H9 (cell line): ENCODE measurements around the gene PIAS3. TPM values are rescaled to one million over a fixed set of nuclear protein-coding genes. Genes with fewer than 3 reads are reported as not detected.

Source experiments
- DNase-seq: peaks from one replicate; pipeline ENCODE4 v3.0.0-alpha.2; 2017
- H2AFZ ChIP-seq: one replicate; pipeline ENCODE4 v1.6.1; 2013; ENCODE audit warnings: mild to moderate bottlenecking, low read length, control low read depth, moderate library complexity
- H2AK5ac ChIP-seq: 2 replicates; pipeline ENCODE4 v1.6.1; 2013; ENCODE audit warnings: low read length, control low read depth, mixed read lengths; ENCODE audit not compliant: insufficient read length
- H2BK120ac ChIP-seq: one replicate; pipeline ENCODE4 v1.6.1; 2013; ENCODE audit warnings: low read depth, mild to moderate bottlenecking, low read length, control low read depth, inconsistent platforms; ENCODE audit not compliant: poor library complexity, severe bottlenecking
- H2BK12ac ChIP-seq: 2 replicates; pipeline ENCODE4 v1.6.1; 2013; ENCODE audit warnings: low read length, control low read depth, mixed read lengths, low read depth; ENCODE audit not compliant: insufficient read length
- H2BK15ac ChIP-seq: 2 replicates; pipeline ENCODE4 v1.6.1; 2013; ENCODE audit warnings: low read depth, low read length, control low read depth
- H2BK20ac ChIP-seq: one replicate; pipeline ENCODE4 v1.6.1; 2013; ENCODE audit warnings: low read depth, mild to moderate bottlenecking, low read length, control low read depth, inconsistent platforms; ENCODE audit not compliant: poor library complexity, severe bottlenecking
- H2BK5ac ChIP-seq: 2 replicates; pipeline ENCODE4 v1.6.1; 2013; ENCODE audit warnings: low read length, control low read depth, mixed read lengths; ENCODE audit not compliant: insufficient read length
- H3K14ac ChIP-seq: 2 replicates; pipeline ENCODE4 v1.6.1; 2013; ENCODE audit warnings: low read length, control low read depth; ENCODE audit not compliant: insufficient read depth
- H3K18ac ChIP-seq: 2 replicates; pipeline ENCODE4 v1.6.1; 2013; ENCODE audit warnings: low read depth, mild to moderate bottlenecking, mixed read lengths, low read length, control low read depth; ENCODE audit not compliant: insufficient read length
- H3K23ac ChIP-seq: 2 replicates; pipeline ENCODE4 v1.6.1; 2013; ENCODE audit warnings: low read length, control low read depth, mixed read lengths, low read depth; ENCODE audit not compliant: insufficient read length
- H3K23me2 ChIP-seq: 2 replicates; pipeline ENCODE4 v1.6.1; 2013; ENCODE audit warnings: low read depth, mild to moderate bottlenecking, mixed read lengths, low read length, control low read depth; ENCODE audit not compliant: insufficient read length, poor library complexity, severe bottlenecking
- H3K27ac ChIP-seq: 2 replicates; pipeline ENCODE4 v1.5.1; 2013; ENCODE audit warnings: low read length, control low read depth, mixed read lengths, low read depth; ENCODE audit not compliant: insufficient read length
- H3K27me3 ChIP-seq: 2 replicates; pipeline ENCODE4 v1.6.1; 2013; ENCODE audit warnings: low read length, control low read depth, inconsistent platforms; ENCODE audit not compliant: insufficient read depth
- H3K4ac ChIP-seq: 2 replicates; pipeline ENCODE4 v1.6.1; 2013; ENCODE audit warnings: low read depth, mild to moderate bottlenecking, control low read depth, inconsistent platforms, low read length, moderate library complexity
- H3K4me1 ChIP-seq: 2 replicates; pipeline ENCODE4 v1.6.1; 2013; ENCODE audit warnings: low read length, control low read depth, inconsistent platforms; ENCODE audit not compliant: insufficient read depth
- H3K4me2 ChIP-seq: 2 replicates; pipeline ENCODE4 v1.6.1; 2013; ENCODE audit warnings: low read length, control low read depth, mixed read lengths; ENCODE audit not compliant: insufficient read length, insufficient read depth
- H3K56ac ChIP-seq: 2 replicates; pipeline ENCODE4 v1.6.1; 2013; ENCODE audit warnings: low read depth, mild to moderate bottlenecking, mixed read lengths, low read length, control low read depth; ENCODE audit not compliant: insufficient read length
- H3K79me1 ChIP-seq: 2 replicates; pipeline ENCODE4 v1.6.1; 2013; ENCODE audit warnings: low read depth, mild to moderate bottlenecking, moderate library complexity, low read length, control low read depth, inconsistent platforms; ENCODE audit not compliant: insufficient read depth, poor library complexity, severe bottlenecking
- H3K79me2 ChIP-seq: 2 replicates; pipeline ENCODE4 v1.6.1; 2013; ENCODE audit warnings: low read length, control low read depth, inconsistent platforms; ENCODE audit not compliant: insufficient read depth
- H3K9ac ChIP-seq: 2 replicates; pipeline ENCODE4 v1.6.1; 2013; ENCODE audit warnings: low read length, control low read depth, mixed read lengths; ENCODE audit not compliant: insufficient read length; ENCODE audit errors: extremely low read depth
- H3K9me3 ChIP-seq: one replicate; pipeline ENCODE4 v1.6.1; 2013; ENCODE audit warnings: low read depth, low read length, inconsistent platforms; ENCODE audit not compliant: control insufficient read depth
- H3T11ph ChIP-seq: one replicate; pipeline ENCODE4 v1.6.1; 2013; ENCODE audit warnings: mild to moderate bottlenecking, low read length, control low read depth, inconsistent platforms
- H4K20me1 ChIP-seq: one replicate; pipeline ENCODE4 v1.6.1; 2013; ENCODE audit not compliant: control insufficient read depth, insufficient read length, insufficient read depth
- H4K5ac ChIP-seq: 2 replicates; pipeline ENCODE4 v1.6.1; 2013; ENCODE audit warnings: low read depth, mild to moderate bottlenecking, mixed read lengths, low read length, control low read depth; ENCODE audit not compliant: insufficient read length
- H4K8ac ChIP-seq: replicated peaks from 2 replicates; pipeline ENCODE4 v1.6.1; 2013; ENCODE audit warnings: low read length, control low read depth, mixed read lengths, low read depth; ENCODE audit not compliant: insufficient read length
- H4K91ac ChIP-seq: 2 replicates; pipeline ENCODE4 v1.6.1; 2013; ENCODE audit warnings: low read depth, mild to moderate bottlenecking, moderate library complexity, mixed read lengths, low read length, control low read depth; ENCODE audit not compliant: insufficient read length
- H3K27ac Mint-ChIP-seq, 3 experiments: 2 replicates in 2 of 3; 3 replicates in 1 of 3; pipeline ENCODE4 v1.8.0; 2020 to 2021; ENCODE audit warnings: mixed read lengths in 3 of 3, mild to moderate bottlenecking in 1 of 3, moderate library complexity in 1 of 3
- H3K27me3 Mint-ChIP-seq: 2 replicates; pipeline ENCODE4 v1.8.0; 2021; ENCODE audit warnings: low read depth, mild to moderate bottlenecking, moderate library complexity, mixed read lengths
- H3K36me3 Mint-ChIP-seq, 3 experiments: 2 replicates in 2 of 3; 3 replicates in 1 of 3; pipeline ENCODE4 v1.8.0; 2020 to 2021; ENCODE audit warnings: low read depth in 3 of 3, mixed read lengths in 3 of 3; ENCODE audit not compliant: insufficient read depth in 1 of 3
- H3K4me1 Mint-ChIP-seq, 2 experiments: 2 replicates each; pipeline ENCODE4 v1.8.0; 2020; ENCODE audit warnings: mixed read lengths in 2 of 2
- H3K4me3 Mint-ChIP-seq, 2 experiments: 2 replicates in 1 of 2; 3 replicates in 1 of 2; pipeline ENCODE4 v1.8.0; 2020 to 2021; ENCODE audit warnings: mild to moderate bottlenecking in 2 of 2, mixed read lengths in 2 of 2, moderate library complexity in 1 of 2
- H3K9me3 Mint-ChIP-seq, 2 experiments: 2 replicates in 1 of 2; 3 replicates in 1 of 2; pipeline ENCODE4 v1.8.0; 2020; ENCODE audit warnings: mild to moderate bottlenecking in 2 of 2, mixed read lengths in 2 of 2, moderate library complexity in 1 of 2
- WGBS: extraction: QIAGEN DNeasy Blood & Tissue Kit; methylation state at CpG from one replicate; pipeline ENCODE4 v1.1.7; 2013; ENCODE audit warnings: missing lambda C conversion rate, low lambda C conversion rate, mixed read lengths; ENCODE audit not compliant: insufficient read length; ENCODE audit errors: extremely low coverage; 5-methylcytosine and 5-hydroxymethylcytosine counted together
- total RNA-seq: library from RNA; stranded (reverse); gene quantifications from 2 replicates; pipeline ENCODE4 v1.2.1, GENCODE V29; 2021
- TF ChIP-seq, protein P1 (sequence below): fragments of 200-600 bp; sonication (generic); conservative IDR thresholded peaks from 3 replicates; pipeline ENCODE4 v1.8.0; 2021; ENCODE audit warnings: antibody characterized with exemption, mild to moderate bottlenecking

The PIAS3 gene
- total RNA-seq, 1 experiment from 2014 or later = 33.9 TPM

DNA sequence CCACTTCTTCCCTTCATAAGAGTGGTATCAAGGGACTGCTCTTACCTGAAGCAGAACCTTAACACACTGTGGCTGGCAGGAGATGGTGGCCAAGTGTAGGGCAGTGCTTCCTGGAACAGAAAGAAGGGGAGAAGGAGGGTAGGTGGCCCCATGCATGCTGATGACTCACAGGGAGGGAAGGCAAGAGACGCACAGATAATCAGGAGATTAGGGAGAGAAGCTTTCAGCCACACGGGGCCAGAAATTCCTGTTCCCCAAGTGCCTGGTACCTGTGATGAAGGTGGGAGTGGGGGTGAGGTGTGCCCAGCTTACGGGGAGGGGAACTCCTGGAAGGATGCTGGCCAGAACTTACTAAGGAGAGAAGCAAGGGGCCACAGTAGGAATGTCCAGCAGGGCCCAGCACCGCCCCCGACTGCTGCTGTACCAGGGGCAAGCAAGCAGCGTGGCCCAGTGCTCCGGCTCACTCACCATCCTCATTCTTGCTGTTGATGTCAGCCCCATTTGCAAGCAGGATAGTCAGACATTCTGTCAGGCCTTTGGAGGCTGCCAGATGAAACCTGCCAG lies 19.1 kb upstream of the PIAS3 start:
- H3K4me3 Mint-ChIP-seq = no peak overlapping the region
- peaks cover 40% of the 10 kb centered on the region for H3K27me3 Mint-ChIP-seq
- Histone ChIP-seq H3K18ac (no peak overlapping the region), H4K91ac (no peak overlapping the region), H3K14ac (no peak overlapping the region), H3K23ac (no peak overlapping the region), H2BK12ac (no peak overlapping the region), H3K27ac (no peak overlapping the region), H2BK20ac (no peak overlapping the region), H3K9me3 (no peaks in the 10 kb centered on the region), H2BK120ac (no peak overlapping the region), H3T11ph (no peak overlapping the region), H3K4me2 (no peak overlapping the region), H2AFZ (no peak overlapping the region), H3K27me3 (no peaks in the 10 kb centered on the region; the same call in 1 of the 2 replicates), H4K8ac (no peak overlapping the region), H3K9ac (no peak overlapping the region), H3K79me2 (no peaks in the 10 kb centered on the region), H3K23me2 (no peaks in the 10 kb centered on the region), H3K56ac (no peak overlapping the region), H4K20me1 (no peaks in the 10 kb centered on the region), H2BK5ac (no peak overlapping the region), H3K79me1 (no peaks in the 10 kb centered on the region), H3K4ac (no peak overlapping the region), H4K5ac (no peak overlapping the region), H2AK5ac (no peak overlapping the region), H2BK15ac (no peak overlapping the region), H3K4me1 (peaks cover 7% of the 10 kb centered on the region)
- TF ChIP-seq, protein P1, sequence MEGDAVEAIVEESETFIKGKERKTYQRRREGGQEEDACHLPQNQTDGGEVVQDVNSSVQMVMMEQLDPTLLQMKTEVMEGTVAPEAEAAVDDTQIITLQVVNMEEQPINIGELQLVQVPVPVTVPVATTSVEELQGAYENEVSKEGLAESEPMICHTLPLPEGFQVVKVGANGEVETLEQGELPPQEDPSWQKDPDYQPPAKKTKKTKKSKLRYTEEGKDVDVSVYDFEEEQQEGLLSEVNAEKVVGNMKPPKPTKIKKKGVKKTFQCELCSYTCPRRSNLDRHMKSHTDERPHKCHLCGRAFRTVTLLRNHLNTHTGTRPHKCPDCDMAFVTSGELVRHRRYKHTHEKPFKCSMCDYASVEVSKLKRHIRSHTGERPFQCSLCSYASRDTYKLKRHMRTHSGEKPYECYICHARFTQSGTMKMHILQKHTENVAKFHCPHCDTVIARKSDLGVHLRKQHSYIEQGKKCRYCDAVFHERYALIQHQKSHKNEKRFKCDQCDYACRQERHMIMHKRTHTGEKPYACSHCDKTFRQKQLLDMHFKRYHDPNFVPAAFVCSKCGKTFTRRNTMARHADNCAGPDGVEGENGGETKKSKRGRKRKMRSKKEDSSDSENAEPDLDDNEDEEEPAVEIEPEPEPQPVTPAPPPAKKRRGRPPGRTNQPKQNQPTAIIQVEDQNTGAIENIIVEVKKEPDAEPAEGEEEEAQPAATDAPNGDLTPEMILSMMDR = no peak
- no peaks in the 10 kb centered on the region for H3K36me3 Mint-ChIP-seq
- no CpG with 5 or more reads among the region's 7 CpGs for WGBS
- DNase-seq = no peak
- peaks cover 31 to 37% of the 10 kb centered on the region in 2 experiments for H3K4me1 Mint-ChIP-seq
- H3K27ac Mint-ChIP-seq = no peak overlapping the region
- H3K9me3 Mint-ChIP-seq = no peaks in the 10 kb centered on the region
